Endodermal cell (in vitro differentiated cells): ENCODE data around the gene BLVRA. TPM values are rescaled to one million over a fixed set of nuclear protein-coding genes. Genes with fewer than 3 reads are reported as not detected.

Experiments used
- DNase-seq: peaks from one replicate; pipeline ENCODE4 v3.0.0-alpha.2; 2017
- H3K27ac ChIP-seq: 2 replicates; pipeline ENCODE4 v1.5.1; 2013; ENCODE audit warnings: mild to moderate bottlenecking, low read depth, low read length, moderate library complexity
- H3K27me3 ChIP-seq: 2 replicates; pipeline ENCODE4 v1.6.1; 2013; ENCODE audit warnings: mild to moderate bottlenecking, low read length, moderate library complexity; ENCODE audit not compliant: insufficient read depth, control insufficient read depth, poor library complexity, severe bottlenecking
- H3K36me3 ChIP-seq: 2 replicates; pipeline ENCODE4 v1.7.0; 2013; ENCODE audit warnings: mild to moderate bottlenecking, low read length, moderate library complexity; ENCODE audit not compliant: control insufficient read depth, insufficient read depth
- H3K4me1 ChIP-seq: one replicate; pipeline ENCODE4 v1.7.0; 2013; ENCODE audit warnings: low read length; ENCODE audit not compliant: control insufficient read depth, insufficient read depth
- H3K4me3 ChIP-seq: 2 replicates; pipeline ENCODE4 v1.5.1; 2013; ENCODE audit warnings: mild to moderate bottlenecking, low read length, moderate library complexity
- H3K9ac ChIP-seq: 2 replicates; pipeline ENCODE4 v1.6.1; 2013; ENCODE audit warnings: mild to moderate bottlenecking, low read length, moderate library complexity; ENCODE audit not compliant: poor library complexity, severe bottlenecking; ENCODE audit errors: extremely low read depth
- H3K9me3 ChIP-seq: 2 replicates; pipeline ENCODE4 v1.6.1; 2013; ENCODE audit warnings: mild to moderate bottlenecking, low read length, moderate library complexity; ENCODE audit not compliant: control insufficient read depth
- H3K27ac Mint-ChIP-seq: 2 replicates; pipeline ENCODE4 v1.8.0; 2020; ENCODE audit warnings: mixed read lengths
- H3K27me3 Mint-ChIP-seq: 2 replicates; pipeline ENCODE4 v1.8.0; 2021; ENCODE audit warnings: mild to moderate bottlenecking, mixed read lengths; ENCODE audit not compliant: insufficient read depth
- H3K36me3 Mint-ChIP-seq: 2 replicates; pipeline ENCODE4 v1.8.0; 2020; ENCODE audit warnings: low read depth, mixed read lengths
- H3K4me1 Mint-ChIP-seq: 2 replicates; pipeline ENCODE4 v1.8.0; 2020; ENCODE audit warnings: mixed read lengths
- H3K4me3 Mint-ChIP-seq: 2 replicates; pipeline ENCODE4 v1.8.0; 2020; ENCODE audit warnings: mild to moderate bottlenecking, moderate library complexity, mixed read lengths
- H3K9me3 Mint-ChIP-seq: 2 replicates; pipeline ENCODE4 v1.8.0; 2020; ENCODE audit warnings: mild to moderate bottlenecking, mixed read lengths
- CTCF ChIP-seq: fragments of 200-600 bp; sonication (generic); conservative IDR thresholded peaks from 2 replicates; pipeline ENCODE4 v1.5.0; 2021; ENCODE audit warnings: antibody characterized with exemption, mild to moderate bottlenecking
- WGBS, 2 experiments: methylation state at CpG; one replicate each; pipeline versions ENCODE4 v1.1.5 to v1.1.7; 2013; ENCODE audit warnings: missing lambda C conversion rate in 2 of 2, mixed read lengths in 1 of 2; ENCODE audit not compliant: insufficient coverage in 1 of 2, insufficient read length in 1 of 2; 5-methylcytosine and 5-hydroxymethylcytosine counted together
- total RNA-seq, 2 donors: library from RNA; stranded (reverse); fragmentation: NEBNext Ultra II Directional in 1 of 2; extraction: Animal tissue kit (Norgen Biotek cat#: 25700) in 1 of 2; gene quantifications; 2 replicates in 1 of 2; 3 replicates in 1 of 2; pipeline ENCODE4 v1.2.1, GENCODE V29; 2021

BLVRA gene
- total RNA-seq, 2 donors from 2014 or later, result 32.0 to 41.2 TPM

GRCh38 chr7:43761382-43761781 is 2.9 kb downstream of the BLVRA start:
- H3K4me1 Mint-ChIP-seq, result peaks cover 31% of the 10 kb centered on the region
- H3K4me3 Mint-ChIP-seq, result no peak overlapping the region

GRCh38 chr7:43761938-43762692 is 3.6 kb downstream of the BLVRA start:
- Histone ChIP-seq H3K9me3 (no peaks in the 10 kb centered on the region), H3K27me3 (peaks cover 33% of the 10 kb centered on the region), H3K4me3 (no peak overlapping the region), H3K27ac (no peak overlapping the region), H3K4me1 (no peaks in the 10 kb centered on the region), H3K9ac (no peak overlapping the region), H3K36me3 (no peaks in the 10 kb centered on the region)
- H3K4me1 Mint-ChIP-seq, result peaks cover 38% of the 10 kb centered on the region
- DNase-seq, result no peak
- 90 to 100% methylated on average over 5 of the region's 5 CpGs for WGBS, 2 experiments
- H3K27ac Mint-ChIP-seq, result no peak overlapping the region
- H3K27me3 Mint-ChIP-seq, result peaks cover 21% of the 10 kb centered on the region
- H3K9me3 Mint-ChIP-seq, result no peaks in the 10 kb centered on the region
- no peak overlapping the region for H3K4me3 Mint-ChIP-seq
- TF ChIP-seq CTCF, result no peak
- no peaks in the 10 kb centered on the region for H3K36me3 Mint-ChIP-seq

More at GRCh38 chr7:43761382-43761781, 2.9 kb downstream of the BLVRA start:
- peaks cover 35% of the 10 kb centered on the region for H3K27me3 ChIP-seq
- no peak overlapping the region for H3K9ac ChIP-seq
- Mint-ChIP-seq H3K27me3 (peaks cover 27% of the 10 kb centered on the region), H3K36me3 (no peaks in the 10 kb centered on the region), H3K27ac (no peak overlapping the region), H3K9me3 (no peaks in the 10 kb centered on the region)
- no peaks in the 10 kb centered on the region for H3K36me3 ChIP-seq
- no peak for DNase-seq
- H3K9me3 ChIP-seq, result no peaks in the 10 kb centered on the region
- no CpG with 5 or more reads among the region's 1 CpG for WGBS, 2 experiments
- no peaks in the 10 kb centered on the region for H3K4me1 ChIP-seq
- H3K27ac ChIP-seq, result no peak overlapping the region
- no peak for TF ChIP-seq CTCF
- no peak overlapping the region for H3K4me3 ChIP-seq

GRCh38 chr7:43763183-43763582 is 4.7 kb downstream of the BLVRA start:
- DNase-seq, result peak; percentile 67
- H3K4me3 Mint-ChIP-seq, result no peak overlapping the region

More at GRCh38 chr7:43763183-43763582, 4.7 kb downstream of the BLVRA start:
- Mint-ChIP-seq H3K27me3 (peaks cover 11% of the 10 kb centered on the region), H3K27ac (no peak overlapping the region), H3K36me3 (no peaks in the 10 kb centered on the region), H3K4me1 (peaks cover 40% of the 10 kb centered on the region), H3K9me3 (no peaks in the 10 kb centered on the region)
- WGBS, 2 experiments, result 59% methylated on average over 3 of the region's 3 CpGs; no CpG with 5 or more reads in 1 of the 2 experiments
- Histone ChIP-seq H3K27me3 (peaks cover 29% of the 10 kb centered on the region), H3K9ac (no peak overlapping the region), H3K4me1 (peaks cover 4% of the 10 kb centered on the region), H3K4me3 (no peak overlapping the region), H3K36me3 (no peaks in the 10 kb centered on the region), H3K9me3 (no peaks in the 10 kb centered on the region), H3K27ac (no peak overlapping the region)
- peak; percentile 34 for TF ChIP-seq CTCF
